ACHN (cell line): ENCODE data around the gene LHX8.

Experiments used
- DNase-seq: peaks from one replicate; pipeline ENCODE4 v3.0.0-alpha.2; 2015
- in situ Hi-C: cut with HindIII; loops from 2 replicates; pipeline ENCODE4 v1.10.0; 2017; ENCODE audit warnings: low sequenced_read_pairs, low pct_ligation_motif_present, low pct_unique_long_range_greater_than_20kb

LHX8 gene

DNA sequence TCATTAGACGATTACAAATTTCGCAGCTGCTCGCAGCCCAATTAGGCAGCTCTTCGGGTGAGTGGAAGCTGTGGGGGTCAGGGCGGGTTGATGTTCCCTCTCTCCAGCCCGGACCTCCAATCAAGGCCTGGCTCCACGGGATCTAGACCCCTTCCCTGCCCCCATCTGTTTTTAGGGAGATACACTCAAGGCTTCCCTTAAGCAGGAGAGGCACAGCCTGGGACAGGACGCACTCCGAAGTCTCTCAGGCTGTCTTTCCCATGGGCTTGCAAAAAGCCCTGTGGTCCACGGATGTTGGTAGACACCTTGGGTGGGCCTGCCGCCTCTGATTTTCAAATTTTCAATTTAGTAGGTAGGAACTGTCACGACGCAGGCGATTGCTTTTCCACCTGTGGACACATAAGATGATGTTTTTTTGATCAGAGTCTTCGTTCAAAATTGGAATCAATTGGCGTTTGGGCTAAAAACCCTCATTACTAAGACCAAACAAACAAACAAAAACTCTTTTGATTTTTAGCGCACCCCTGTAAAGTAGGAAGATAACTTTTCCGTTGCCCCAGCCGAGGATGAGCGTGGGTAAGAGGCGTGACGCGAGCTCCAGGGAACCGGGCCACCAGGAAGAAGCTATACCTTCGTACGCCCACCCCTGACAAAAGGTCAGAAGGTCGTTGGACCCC lies 2.5 kb upstream of the LHX8 start:
- no peak for DNase-seq
- in situ Hi-C loops: no loop called here

GRCh38 chr1:75132242-75132811 lies 1.9 kb upstream of the LHX8 start:
- no peak for DNase-seq
- in situ Hi-C loops: no loop called here

- no peak for DNase-seq
- in situ Hi-C loops: no loop called here
These were observed 1.2 kb upstream of the LHX8 start for GRCh38 chr1:75132812-75133619.

- no peak for DNase-seq
- in situ Hi-C loops: no loop called here
These were observed 722 bp downstream of the LHX8 start for GRCh38 chr1:75134647-75135572.

GRCh38 chr1:75135573-75136194 lies 1.5 kb downstream of the LHX8 start:
- in situ Hi-C loops: no loop called here
- DNase-seq: no peak

- in situ Hi-C loops: no loop called here
- DNase-seq: no peak
These were observed 2.1 kb downstream of the LHX8 start for GRCh38 chr1:75136195-75136815.

DNA sequence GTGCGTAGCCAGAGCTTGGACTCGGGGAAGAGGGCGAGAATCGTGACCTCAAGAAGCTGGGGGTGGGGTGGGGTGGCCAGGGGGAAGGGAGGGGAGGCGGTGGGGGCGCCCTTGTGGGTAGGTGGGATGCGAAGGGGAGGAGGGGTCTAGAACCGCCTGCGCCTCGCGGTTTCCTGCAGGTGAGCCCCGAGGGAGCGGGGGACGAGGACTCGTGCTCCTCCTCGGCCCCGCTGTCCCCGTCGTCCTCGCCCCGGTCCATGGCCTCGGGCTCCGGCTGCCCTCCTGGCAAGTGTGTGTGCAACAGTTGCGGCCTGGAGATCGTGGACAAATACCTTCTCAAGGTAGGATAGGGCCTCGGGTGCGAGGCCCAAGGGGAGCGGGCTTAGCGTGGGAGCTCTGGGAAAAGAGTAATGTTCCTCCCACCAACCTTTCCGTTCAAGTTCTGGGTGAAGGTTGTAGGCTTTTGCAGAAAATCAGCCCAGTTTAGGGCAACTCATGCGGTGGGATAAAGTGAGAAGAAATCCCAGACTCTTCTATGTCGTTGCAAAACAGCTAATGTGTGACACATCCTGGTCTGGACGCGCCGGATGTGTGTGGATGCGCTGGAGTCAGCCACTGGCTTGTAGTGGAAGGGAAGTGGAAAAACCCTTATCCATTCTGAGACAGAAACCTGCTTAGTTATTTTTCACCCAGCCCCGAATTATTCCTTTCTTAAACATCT lies 2.9 kb downstream of the LHX8 start:
- DNase-seq: no peak
- in situ Hi-C loops: no loop called here

GRCh38 chr1:75152092-75152491 lies 17.9 kb downstream of the LHX8 start:
- DNase-seq: no peak
- in situ Hi-C loops: no loop called here

DNA sequence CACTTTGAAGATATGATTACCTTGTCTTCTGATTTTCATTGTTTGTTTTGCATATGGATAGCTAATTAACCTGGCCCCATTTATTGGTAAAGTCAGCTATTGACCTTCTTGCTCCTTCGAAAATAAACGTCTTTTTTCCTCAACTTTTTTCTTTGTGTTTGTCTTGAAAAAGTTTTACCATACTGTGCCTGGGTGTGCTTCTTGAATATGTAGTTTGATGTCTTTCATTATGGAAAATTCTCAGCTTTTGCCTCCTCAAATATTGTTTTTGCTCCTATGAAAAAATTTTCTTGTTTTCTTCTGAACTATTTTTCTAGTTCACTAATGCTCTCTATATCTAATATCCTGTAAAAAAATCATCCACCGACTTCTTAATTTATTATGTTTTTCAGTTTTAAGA lies 25.0 kb downstream of the LHX8 start:
- no peak for DNase-seq
- in situ Hi-C loops: no loop called here

DNA sequence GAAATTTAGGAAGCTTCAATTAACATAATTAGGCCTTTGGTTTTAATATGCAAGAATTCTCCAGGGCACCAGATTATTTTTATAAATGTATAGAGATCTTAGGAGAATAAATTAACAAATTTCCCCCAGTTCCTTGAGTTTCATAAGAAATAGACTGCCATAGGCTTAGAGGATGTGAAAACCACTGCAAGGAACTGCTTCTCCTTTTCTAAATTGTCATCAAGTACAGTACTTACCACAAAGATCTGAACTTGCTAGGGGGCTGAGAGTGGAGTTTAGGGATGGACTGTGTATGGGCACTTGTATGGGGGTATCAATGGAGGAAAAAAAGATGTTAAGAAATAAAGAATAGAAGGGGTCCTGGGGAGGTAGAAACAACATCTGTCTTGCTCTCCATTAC lies 31.1 kb downstream of the LHX8 start:
- in situ Hi-C loops: no loop called here
- DNase-seq: no peak

DNA sequence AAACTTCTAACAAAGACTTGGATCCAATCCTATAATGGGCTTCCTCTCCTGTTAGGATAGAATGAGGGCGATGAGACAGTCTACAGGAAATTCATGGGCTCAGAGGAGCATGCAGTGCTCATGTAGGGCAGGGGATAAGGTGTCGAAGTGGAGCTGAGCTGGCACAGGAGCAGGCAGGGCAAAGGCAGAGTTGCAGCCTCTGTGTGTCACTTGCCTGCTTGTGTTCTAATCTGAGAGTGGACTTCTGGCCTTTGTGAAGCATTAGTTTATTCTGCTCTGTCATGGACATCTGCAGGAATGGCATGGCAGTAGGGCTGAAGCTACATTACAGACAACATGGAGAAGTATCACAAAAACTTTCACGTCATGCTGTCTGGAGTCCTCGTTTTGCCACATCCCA lies 32.6 kb downstream of the LHX8 start:
- in situ Hi-C loops: no loop called here

DNA sequence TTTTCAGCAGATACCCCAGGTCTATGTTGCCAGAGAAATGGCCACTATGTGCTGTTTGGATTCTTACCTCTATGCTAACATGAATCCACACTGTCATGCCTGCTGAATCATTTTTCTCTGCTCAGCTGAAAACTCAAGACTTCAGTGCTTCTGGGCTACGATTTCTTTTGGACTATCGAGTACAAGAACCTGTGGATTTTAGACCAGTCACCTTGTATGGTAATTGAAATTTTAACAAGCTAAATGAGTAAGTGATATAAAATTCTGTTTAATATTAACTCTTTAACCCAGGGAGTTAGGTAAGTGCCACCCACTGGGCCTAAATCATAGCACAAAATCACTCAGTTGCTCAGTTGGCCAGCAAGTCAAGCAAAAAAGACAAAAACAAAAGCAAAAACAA lies 35.8 kb downstream of the LHX8 start:
- in situ Hi-C loops: no loop called here

More for the DNA sequence above, 32.6 kb downstream of the LHX8 start:
- no peak for DNase-seq

DNA sequence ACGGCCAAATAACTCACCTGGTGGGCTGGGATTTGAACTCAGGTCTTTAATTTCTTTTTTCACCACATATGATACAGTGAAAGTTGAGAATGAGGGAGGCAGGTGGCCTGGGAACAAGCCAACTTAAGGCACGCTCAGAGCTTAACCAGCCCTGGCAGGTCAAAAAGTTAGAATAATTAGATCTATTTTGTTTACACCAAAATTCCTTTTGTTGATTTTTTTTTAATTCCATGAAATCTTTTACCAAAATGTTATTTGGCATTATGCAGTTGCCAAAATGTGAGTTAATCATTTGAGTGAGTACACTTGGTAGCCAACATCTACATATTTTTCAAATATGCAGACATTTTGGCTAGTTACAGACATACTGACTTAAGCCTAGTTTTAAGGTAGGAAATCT lies 36.8 kb downstream of the LHX8 start:
- in situ Hi-C loops: no loop called here
- DNase-seq: no peak

More for the DNA sequence above, 35.8 kb downstream of the LHX8 start:
- no peak for DNase-seq

DNA sequence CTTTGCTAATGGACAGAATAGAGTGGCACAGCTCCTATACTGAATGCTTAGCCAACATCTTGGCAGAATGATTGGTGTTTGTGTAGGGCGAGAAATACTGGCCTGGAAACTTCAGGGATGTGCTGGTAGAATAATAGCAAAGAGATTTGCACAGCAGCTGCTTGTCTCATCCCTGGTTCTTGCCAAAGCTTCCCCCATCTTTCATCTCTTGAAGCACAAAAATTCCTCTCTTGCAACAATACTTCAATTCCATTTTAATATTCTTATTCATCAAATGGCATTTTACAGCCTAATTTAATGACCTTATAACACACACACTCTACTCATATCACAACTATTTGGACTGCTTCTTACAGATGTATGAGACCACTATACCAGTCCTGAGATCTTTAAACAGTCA lies 37.7 kb downstream of the LHX8 start:
- in situ Hi-C loops: no loop called here
- DNase-seq: no peak

DNA sequence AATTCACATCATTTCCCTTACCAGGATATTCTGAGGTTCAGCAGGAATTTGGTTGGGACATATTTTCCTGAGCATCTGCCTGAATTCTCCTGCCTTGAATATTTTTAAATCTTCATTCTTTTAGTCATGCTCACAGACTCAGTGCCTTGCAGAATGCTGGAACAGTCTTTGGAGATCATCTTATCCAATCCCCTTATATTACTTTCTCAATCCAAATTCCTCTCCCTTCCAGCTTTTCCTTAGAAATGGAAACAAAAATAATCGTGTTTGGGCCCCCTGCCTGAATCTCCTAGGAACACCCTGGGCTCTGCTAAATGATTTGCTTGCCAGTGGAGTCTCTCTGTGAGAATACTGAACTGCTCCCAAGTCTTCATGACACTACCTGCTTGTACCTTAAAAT lies 38.4 kb downstream of the LHX8 start:
- DNase-seq: no peak
- in situ Hi-C loops: no loop called here

DNA sequence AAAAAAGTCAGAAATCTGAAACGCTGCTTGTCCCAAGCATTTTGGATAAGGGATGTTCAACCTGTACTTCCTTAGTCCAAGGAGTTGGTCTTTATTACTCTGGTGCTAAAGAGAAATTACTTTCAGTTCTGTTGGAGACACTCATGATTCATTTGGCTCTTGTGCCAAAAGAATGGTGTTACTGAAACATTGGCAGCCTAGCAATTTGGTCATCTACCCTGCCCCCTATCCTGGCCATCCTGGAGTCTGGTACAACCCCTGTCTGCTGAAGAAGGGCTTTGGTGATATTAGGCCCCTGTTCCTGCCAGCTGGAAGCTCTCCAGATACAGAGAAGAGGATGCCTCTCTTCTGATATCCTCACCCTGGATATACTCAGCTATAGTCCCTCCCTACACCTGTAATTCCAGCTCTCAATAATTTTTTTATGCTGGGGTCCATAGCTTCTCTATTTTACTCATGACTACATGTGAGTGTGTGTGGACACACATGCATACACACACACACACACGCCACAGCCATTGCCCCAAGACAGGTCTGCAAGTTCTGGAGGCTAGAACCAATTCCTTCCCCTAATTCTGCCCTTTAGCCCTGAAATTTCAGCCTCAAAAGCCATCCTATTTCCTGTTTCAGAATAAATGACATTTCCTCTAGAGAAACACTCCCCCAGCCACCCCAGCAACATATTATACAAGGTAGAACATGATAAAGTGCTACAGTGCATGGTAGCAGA lies 40.0 kb downstream of the LHX8 start:
- DNase-seq: no peak
- in situ Hi-C loops: no loop called here
